Prostate gland (tissue), 2 donors: ENCODE results near the gene UGT2A1.

ENCODE experiments used
- POLR2A ChIP-seq: fragments of 450-650 bp; IDR thresholded peaks from one replicate; pipeline ENCODE4 v1.6.1; 2016; ENCODE audit warnings: antibody characterized with exemption, mild to moderate bottlenecking
- TF ChIP-seq, protein P1 (sequence below), 4 experiments: fragments of 200-600 bp in 2 of 4; fragments of 450-650 bp in 2 of 4; sonication (generic) in 2 of 4; IDR thresholded peaks; 1 replicate in 3 of 4; 2 replicates in 1 of 4; pipeline ENCODE4 v1.5.1; 2016 to 2019; ENCODE audit warnings: antibody characterized with exemption in 4 of 4, mild to moderate bottlenecking in 2 of 4, moderate library complexity in 2 of 4

DNA sequence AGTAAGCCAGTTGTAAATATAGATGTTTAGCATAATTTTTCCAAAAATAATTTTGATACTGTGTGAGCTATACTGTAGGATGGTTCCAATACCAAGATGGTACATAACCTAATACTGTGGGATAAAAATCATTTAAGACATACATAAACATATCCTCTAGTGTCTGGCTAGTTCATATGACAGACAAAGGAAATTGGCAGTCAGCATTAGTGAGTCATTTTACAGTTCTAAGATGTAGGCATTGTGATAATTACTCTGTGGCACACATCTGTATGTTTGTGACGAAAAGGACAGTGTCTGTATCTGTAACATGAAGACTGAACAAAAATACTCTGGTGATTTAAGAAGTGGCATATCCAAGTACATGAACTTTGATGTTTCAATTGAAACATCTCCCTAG, 63.2 kb downstream of the UGT2A1 start:
- TF ChIP-seq, protein P1, sequence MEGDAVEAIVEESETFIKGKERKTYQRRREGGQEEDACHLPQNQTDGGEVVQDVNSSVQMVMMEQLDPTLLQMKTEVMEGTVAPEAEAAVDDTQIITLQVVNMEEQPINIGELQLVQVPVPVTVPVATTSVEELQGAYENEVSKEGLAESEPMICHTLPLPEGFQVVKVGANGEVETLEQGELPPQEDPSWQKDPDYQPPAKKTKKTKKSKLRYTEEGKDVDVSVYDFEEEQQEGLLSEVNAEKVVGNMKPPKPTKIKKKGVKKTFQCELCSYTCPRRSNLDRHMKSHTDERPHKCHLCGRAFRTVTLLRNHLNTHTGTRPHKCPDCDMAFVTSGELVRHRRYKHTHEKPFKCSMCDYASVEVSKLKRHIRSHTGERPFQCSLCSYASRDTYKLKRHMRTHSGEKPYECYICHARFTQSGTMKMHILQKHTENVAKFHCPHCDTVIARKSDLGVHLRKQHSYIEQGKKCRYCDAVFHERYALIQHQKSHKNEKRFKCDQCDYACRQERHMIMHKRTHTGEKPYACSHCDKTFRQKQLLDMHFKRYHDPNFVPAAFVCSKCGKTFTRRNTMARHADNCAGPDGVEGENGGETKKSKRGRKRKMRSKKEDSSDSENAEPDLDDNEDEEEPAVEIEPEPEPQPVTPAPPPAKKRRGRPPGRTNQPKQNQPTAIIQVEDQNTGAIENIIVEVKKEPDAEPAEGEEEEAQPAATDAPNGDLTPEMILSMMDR (IDR thresholded peaks at IDR 0.05), result no peak
- TF ChIP-seq POLR2A, result no peak
